GM19395 (cell line): ENCODE results near the gene NFATC4.
"Not testable (repeated sequence)": the region's sequence is repeated elsewhere in the genome, so short reads cannot be mapped to it uniquely, and the experiment has no call there.

Source experiments
- ATAC-seq: cut with Tn5 transposase; IDR thresholded peaks from one replicate; pipeline ENCODE4 v1.9.1; 2021; ENCODE audit warnings: mild to moderate bottlenecking, moderate library complexity; ENCODE audit not compliant: unreplicated experiment

Gene NFATC4

DNA sequence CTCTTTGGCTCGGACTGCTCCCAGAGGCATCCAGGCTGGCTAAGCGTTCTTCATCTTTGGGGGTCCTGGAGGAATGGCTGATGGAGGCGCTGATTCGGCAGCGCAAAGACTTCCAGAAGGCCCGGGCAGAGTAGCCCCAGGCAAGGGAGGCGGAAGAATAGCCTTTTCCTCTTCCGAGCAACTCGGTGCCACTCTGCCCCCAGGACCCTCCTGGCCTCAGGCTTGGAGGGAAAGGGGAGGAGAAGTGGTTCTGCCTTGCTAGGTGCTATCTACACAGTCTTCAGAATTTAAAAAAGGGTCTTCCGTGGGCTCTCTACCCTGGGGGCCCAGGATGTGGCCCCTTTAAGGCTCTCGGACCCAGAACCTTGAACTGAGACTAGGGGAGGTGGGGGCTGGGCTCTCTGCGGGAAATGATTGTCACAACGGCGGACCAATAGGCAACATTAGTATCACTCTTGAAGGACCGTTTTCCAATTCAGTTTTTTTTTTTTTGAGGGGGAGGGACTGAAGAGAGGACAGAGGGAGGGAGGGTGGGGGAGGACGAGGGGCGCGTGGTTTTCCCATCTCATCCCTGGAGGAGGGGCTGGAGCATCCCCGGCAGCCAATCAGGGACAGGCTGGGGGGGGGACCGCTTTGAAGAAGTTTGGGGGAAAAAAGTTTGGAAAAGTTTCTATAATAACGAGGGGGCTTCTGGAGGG is at the start of gene NFATC4:
NFATC4 (plus strand) TSS at position 671 of the 698 bp plus-strand sequence. CDS start 157 bp downstream, outside the sequence.
- peak; percentile 15 for ATAC-seq

DNA sequence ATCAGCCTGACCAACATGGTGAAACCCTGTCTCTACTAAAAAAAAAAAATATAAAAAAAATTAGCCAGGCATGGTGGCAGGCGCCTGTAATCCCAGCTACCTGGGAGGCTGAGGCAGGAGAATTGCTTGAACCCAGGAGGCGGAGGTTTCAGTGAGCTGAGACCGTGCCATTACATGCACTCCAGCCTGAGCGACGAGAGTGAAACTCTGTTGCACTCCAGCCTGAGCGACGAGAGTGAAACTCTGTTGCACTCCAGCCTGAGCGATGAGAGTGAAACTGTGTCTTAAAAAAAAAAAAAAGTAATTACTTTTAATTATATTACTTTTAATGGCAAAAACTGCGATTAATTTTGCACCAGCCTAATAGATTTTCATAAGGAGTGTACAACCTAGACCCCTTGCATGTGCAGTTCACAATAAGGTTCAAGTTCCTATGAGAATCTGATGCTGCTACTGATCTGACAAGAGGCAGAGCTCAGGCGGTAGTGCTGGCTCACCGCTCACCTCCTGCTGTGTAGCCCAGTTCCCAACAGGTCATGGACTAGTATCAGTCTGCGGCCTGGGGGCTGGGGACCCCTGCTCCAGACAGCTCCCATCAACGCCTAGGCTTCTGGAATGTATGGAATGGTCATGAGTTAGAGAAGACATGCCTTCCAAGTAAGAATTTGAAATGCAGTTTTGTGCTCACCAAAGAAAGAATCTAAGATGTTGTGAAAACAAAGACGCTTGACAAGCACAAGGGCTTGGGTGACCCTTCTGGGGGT is 46.6 kb upstream of the NFATC4 start:
- ATAC-seq: no peak

DNA sequence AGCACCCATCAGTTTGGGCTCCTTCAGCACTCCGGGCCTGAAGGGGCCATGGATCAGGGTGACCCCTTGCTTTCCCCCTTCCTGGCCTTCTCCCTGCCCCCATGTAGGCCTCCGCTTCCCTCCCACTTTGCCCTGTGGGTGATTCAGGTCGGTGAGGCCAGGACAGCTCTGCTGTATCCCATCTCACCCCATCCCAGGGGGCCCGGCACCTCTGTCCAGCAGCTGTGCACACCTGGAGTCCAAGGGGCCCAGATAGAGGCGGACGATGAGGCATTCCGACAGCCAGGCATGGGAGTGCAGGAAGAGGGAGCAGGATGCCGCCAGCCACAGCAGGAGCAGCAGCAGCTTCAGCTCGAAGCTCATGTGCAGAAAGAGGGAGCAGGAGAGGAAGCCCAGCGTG is 45.3 kb upstream of the NFATC4 start:
- ATAC-seq: no peak

DNA sequence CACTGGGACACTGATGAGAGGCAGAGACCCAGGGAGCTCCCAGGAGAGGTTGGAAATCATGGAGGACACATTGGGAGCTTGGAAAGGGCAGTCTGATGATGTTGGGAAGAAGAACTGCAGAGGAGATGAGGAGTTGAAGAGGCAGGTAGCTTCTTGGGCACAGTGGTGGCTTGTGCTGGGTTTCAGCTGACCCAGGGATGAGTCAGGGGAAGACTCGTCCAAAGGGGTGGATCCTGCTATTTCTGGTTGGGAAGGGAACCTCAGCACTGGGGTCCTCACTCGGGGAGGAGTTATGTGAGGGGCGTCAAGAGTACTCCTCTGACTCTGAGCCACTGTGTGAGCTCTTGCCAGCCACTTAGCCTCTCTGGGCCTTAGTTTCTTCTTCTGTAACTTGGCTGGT is 44.6 kb upstream of the NFATC4 start:
- ATAC-seq: no peak

DNA sequence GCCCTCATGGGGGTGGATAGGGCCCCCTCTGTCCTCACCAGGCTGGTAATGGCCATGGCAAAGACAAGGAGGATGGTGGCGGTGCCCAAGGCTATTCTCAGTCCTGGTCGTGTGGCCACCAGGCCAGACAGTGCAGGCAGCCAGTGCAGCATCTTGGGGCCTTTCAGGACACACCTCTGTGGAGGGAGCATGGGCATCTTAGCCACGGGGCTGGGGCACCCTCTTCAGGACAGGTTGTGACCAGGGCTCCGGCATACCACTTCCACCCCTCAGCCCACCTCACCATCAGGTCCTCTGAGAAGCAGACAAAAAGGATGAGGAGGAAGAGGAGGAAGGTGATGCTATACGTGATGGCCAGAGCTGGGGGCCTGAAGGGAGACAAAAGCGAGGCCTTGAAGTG is 44.0 kb upstream of the NFATC4 start:
- no peak for ATAC-seq

DNA sequence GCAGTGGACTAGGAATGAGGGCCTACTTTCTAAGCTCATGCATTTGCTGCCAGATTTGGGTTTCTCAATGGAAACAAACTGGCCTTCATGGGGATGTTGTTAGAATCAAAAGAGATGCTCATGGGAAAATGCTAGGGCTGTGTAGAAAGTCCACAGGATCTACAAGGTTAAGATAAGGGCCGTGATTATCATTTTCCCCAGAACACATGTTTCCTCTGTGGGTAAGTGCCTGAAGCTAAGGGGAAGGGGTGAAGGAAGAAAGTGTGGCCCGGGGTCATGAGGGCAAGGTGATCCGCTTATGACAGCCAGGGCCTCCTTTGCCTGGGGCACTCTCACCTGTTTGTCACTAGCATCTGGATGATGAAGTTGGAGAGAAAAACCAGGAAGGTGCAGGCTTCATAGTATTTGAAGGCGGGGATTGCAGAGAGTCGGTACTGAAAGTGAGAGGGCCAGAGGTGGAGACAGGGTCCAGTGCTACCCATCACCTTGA is 42.9 kb upstream of the NFATC4 start:
- no peak for ATAC-seq

DNA sequence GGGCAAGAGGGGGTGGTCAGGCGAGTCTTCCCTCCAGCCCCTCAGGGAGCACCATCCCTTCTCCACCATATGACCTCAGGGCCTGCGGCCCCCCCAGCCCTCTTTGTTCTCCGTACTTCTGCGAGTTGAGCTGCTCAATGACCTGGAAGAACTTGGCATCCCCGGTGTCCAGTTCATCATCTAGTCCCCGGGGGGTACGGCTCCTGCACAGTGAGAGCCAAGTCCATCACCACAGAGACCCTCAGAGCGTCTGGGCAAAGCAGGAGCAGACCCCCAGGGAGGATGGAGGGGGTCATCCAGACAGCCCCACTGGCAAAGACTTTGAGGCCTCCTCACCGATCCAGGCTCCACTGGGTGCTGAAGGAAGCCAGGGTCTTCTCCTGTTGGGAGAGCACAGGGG is 42.0 kb upstream of the NFATC4 start:
- no peak for ATAC-seq

DNA sequence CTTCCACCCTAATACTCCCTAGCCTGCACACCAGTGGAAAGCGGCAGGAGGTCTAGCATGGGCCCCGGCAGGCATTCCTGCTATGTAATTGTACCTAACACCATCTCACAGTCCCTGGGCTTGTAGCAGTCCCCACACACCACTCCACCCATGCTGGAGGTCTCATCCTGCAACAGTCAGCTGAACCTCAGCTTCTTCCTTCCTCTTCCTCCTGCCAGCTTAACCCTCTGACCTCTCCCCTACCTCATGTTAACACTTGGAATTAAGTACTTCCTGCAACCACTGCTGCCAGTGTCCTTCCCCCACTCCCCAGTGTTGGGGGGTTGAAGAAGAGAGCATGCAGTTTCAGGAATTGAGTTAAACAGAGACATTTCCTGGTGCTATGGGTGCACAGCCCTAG is 40.7 kb upstream of the NFATC4 start:
- no peak for ATAC-seq

DNA sequence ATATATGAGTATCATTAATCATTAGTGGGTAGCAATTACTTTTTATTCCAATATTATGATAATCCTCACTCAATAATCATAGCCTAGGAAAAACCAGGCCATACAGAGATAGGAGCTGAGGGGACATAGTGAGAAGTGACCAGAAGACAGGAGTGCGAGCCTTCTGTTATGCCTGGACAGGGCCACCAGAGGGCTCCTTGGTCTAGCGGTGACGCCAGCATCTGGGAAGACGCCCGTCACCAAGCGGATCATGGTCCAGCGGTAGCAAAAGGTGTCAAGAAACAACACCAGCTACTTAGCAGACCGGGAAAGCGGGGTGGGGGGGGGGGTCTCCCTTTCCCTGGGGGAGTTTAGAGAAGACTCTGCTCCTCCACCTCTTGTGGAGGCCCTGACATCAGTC is 40.1 kb upstream of the NFATC4 start:
- not testable (repeated sequence) for ATAC-seq

DNA sequence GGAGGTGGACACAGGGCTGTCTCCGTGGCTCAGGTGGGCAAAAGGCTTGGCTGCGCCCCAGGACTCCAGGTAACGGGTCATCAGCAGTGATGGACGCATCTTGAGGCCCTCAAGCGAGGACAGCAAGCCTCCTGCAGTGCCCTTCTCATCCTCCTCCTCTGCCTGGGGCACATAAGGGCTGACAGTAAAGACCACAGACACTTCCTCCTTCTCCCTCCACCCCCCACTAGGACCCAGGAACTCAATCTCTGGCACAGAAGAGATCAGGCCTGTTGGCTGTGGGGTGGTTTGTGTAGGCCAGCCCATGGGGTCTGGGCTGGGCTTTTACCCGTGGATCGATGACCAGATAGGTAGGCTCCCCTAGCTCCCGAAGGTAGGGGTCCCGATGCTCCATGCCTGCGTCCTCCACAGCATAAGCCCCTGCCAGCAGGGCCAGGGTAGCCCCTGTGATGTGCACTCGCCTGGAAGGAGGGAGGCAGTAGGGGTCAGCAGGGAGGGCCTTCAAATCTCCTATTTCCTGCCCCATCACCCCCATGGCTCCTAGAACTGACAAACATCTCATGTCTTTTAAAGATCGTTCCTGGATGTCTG is 38.8 kb upstream of the NFATC4 start:
- ATAC-seq: no peak

DNA sequence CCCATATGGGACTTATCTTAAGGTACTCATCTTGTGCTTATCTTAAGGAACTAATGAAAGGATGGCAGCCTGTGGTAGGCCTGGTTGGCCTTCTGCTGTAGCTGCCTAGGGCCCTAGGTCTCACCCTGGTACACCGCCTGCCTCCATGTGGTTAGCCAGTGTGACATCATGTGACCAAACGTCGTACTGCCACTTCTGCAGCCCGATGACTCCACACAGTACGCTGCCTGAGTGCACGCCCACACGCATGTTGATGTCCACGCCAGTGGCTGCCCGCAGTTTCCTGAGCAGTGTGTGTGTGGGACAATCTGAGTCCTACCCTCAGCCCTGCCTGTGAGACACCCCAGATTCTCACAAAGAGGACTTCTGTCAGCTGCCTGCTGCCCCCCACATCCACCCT is 38.2 kb upstream of the NFATC4 start:
- ATAC-seq: no peak

DNA sequence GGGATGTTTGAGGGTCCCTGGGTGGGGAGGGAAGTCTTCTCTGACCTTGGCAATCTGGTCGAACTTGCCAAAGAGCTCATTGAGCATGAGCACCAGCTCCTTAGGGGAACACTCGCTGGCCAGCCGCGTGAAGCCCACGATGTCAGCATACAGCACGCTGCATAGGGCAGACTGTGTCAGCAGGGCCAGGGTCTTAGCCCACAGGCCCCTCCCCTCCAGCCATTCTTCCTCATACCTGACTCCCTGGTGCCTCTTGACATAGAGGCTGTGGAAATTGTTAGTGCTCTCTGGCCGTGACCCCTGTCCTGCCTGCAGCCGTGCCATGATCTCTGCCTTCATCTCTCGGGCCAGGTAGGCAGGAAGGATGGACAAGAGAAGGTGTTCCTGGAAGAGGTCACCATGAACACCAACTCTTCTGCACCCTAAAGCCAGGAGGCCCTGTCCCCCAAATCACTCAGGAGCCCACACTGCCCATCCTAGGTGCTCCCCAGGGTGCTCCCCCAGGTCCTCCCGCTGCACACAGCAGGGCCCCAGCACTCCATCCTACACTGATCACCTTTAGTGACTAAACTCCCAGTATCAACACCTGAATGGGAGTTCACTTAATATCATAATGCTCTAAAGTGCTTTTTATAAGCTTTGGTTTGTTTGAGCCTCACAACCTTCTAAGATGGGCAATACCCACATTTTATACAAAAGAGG is 36.9 kb upstream of the NFATC4 start:
- no peak for ATAC-seq

DNA sequence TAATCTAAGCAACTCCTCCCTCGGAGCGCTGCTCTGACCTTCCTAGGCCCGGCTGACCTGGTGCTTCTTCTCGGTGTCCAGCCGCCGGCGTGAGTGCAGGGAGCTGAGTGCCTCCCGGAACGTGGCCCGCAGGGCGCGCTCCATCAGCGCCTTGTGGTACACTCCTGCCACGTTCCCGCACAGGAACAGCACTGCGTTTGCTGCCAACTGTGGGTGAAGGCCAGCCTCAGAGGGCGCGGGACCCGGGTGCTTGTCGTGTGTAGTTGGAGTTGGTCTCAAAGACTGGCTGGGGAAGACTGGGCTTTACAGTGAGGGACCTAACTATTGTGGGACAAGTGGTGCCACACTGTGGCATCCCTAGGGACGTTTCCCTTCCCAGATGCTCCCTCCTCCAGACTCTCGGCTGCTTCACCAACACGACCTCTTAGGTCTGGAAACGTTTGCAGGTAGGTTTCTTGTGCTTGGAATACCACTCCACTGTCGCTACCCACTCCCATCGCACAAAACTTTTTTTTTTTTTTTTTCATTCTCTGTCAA is 36.2 kb upstream of the NFATC4 start:
- ATAC-seq: no peak

DNA sequence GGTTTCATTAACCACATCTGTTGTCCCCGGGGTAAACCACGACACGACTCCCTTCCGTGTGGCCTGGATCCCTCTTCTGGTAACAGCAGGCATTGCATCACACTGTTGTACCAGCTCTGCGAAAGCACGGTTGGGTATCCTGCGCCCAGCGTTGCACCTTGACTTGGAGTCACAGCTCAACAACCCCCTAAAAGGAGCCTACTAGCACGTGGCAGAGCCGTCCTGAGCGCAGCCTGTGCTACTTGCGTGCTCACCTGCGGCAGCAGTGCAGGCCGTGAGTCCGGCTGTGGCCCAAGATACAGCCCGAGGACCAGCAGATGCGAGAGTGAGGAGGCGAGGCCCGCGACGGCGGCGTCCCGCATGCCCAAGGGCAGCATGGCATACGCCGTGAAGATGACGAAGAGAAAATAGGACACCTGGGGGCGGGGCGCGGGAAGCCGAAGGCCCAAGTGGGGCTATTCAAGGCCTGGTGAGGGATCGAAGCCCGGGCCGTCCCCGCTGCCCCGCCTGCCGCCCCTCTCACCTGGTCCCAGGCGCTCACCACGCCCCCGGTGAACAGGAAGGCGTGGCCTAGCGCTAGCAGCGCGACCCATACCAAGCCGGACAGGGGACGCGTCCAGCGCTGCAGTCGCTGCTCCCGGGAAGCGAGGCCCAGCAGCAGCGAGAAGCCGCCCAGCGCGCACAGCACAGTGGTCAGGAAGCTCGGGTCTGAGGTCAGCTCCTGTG is 35.6 kb upstream of the NFATC4 start:
- ATAC-seq: peak; percentile 88

DNA sequence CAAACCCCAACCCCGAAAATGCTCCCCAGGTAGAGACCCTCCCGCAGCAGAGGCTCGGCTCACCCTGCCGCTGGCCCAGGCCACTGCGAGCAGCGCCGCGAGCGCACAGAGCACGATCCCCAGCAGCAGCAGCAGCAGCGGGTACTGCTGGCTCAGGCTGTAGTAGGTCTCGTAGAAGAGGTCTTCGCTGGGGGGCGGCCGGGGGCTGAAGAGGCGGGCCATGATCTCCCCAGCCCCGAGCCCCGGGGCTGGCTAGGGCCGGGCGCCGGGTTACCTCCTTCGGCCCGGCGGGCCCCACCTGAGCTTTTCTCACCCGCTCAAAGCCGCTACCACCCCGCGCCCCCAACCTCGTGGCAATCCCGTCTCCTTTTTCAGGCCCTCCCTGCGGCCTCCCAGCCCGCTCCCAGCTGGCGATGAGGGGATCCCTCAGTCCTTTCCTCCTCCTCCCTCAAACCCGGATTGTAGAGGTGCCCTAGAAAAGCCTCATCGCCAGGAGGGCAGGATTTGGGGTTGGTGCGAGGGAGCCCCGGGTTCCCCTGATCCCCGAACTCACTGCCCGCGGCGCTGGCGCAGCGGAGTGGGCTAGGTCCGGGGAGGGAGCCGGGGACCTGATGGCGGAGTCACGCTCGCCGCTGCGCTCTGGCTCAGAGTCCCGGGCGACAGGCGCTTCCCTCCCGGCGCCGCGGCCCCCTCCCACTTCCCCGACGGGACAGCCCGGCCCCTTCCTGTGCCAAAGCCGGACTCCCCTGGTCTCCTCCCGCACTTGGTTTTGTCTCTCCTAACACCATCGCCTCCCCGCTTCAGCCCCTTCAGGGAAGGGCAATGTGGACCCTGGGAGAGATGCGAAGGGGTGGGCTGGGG is 33.3 kb upstream of the NFATC4 start, which contains the start of gene ADCY4:
ADCY4 (minus strand) TSS at position 641 of the 861 bp plus-strand sequence; CDS start at position 222, 419 bp downstream.
- no peak for ATAC-seq

DNA sequence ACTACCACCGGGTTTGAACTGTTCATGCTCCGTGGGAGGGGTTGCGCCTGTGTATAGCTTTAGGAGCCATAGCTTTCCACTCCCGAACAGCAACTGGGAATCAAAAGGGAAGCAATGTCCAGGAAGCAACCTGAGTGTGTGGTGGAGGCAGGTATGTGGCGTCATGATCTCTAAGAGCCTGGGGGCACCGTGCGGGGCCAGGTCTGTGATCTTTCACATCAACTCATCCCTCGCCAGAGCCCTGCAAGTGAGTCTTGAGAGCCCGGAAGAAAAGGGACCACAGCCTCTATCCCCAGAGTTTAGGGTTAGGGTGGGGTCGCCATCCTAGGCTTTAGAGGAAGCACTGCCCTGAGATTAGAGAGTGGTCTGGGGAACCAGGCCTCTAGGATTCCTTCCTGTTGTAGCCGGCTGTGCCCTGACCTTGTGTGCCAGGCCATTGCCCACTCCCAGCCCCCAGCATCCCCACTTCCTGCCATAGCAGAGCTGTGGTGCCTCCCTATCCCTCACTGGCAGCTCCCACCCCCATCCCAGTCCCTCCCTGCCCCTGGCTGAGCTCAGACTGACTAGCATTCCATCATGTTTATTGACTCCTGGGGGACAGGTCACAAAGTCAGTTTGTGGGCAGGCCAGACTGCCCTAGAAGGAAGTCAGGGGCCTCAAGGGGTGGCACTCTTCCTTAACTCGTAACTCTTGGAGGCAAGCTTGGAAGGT is 32.4 kb upstream of the NFATC4 start:
- ATAC-seq: no peak

DNA sequence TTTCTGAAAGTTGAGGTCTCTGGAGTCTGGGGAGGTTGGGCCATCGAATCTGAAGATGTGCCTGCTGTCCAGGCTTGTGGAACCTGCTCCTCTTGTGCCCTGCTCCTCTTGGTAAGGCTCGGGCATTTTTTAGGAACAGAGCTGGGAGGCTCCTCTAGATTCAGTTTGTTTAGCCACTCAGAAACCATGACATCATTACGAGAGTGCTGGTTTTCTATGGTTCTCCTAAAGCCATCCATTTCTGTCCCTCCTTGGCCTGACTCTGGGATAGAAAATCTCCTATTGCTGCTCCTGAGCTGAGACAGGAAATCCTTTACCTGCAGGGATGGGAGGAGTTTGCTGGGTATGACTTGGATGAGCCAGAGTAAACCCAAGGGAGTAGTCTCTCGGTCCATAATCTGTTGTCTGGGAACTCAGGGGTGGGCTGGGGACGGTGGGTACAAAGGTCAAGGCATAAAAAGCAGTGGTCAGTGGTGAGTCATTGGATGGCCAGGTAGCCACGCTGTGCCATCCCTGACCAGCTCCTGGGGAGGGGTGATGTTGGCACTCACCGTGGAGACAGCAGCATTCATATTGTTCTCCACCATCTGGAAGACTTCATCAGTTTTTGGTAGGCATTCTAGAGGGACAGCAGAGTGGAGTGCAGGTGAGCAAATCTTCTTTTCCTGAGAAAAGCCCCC is 30.7 kb upstream of the NFATC4 start:
- no peak for ATAC-seq

DNA sequence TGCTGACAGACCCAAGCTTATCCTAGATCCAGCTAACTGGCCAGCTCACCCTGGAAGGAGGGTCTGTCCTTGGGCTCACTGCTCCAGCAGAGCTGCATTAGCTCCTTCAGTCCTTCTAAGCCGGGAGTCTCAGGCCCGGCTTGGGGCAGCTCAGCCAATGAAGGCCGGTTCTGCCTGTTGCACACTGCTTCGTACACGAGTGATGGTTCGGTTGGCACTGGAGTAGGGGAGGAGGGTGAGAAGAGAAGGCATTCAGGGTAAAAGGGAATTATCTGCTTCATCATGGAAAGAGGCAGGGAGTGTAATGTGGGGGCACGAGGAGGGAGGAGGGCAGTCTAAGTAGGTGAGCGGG is 30.2 kb upstream of the NFATC4 start:
- ATAC-seq: no peak
